Nephron (organoid): ENCODE results near the gene CD40.

ENCODE experiments used
- H3K27ac Mint-ChIP-seq, 3 experiments: 2 replicates each; pipeline ENCODE4 v1.8.0; 2020; ENCODE audit warnings: mixed read lengths in 3 of 3, mild to moderate bottlenecking in 2 of 3, moderate library complexity in 1 of 3
- H3K27me3 Mint-ChIP-seq: 2 replicates; pipeline ENCODE4 v1.8.0; 2021; ENCODE audit warnings: low read depth, mild to moderate bottlenecking, moderate library complexity, mixed read lengths
- H3K36me3 Mint-ChIP-seq: 2 replicates; pipeline ENCODE4 v1.8.0; 2020; ENCODE audit warnings: low read depth, mixed read lengths
- H3K4me1 Mint-ChIP-seq: 2 replicates; pipeline ENCODE4 v1.8.0; 2020; ENCODE audit warnings: mixed read lengths
- H3K4me3 Mint-ChIP-seq, 3 experiments: 2 replicates each; pipeline ENCODE4 v1.8.0; 2020; ENCODE audit warnings: mild to moderate bottlenecking in 3 of 3, mixed read lengths in 3 of 3, moderate library complexity in 2 of 3
- H3K9me3 Mint-ChIP-seq: 2 replicates; pipeline ENCODE4 v1.8.0; 2020; ENCODE audit warnings: mixed read lengths
- TF ChIP-seq, protein P1 (sequence below), 3 experiments: fragments of 200-600 bp; sonication (generic); IDR thresholded peaks; one replicate each; pipeline ENCODE4 v1.5.0; 2021; ENCODE audit warnings: antibody characterized with exemption in 3 of 3; ENCODE audit not compliant: unreplicated experiment in 3 of 3

Gene CD40

DNA sequence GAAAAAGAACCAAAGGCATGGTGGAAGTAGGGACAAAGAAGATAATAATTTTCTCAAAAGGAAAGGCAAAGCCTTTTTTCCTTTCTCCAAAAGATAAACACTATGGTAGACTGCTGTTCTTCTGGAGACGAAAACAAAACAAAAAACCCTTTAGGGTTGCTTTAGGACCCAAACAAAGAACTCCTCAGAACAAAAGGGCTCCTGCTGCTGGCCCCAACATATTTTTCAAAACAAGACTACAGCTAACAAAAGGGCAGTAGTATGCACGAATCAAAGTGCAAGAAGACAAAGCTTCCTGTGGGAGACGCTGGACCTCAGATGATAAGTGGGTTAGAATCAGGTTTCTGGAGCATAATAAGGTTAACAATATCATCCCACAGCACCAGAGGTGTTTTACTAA is 44.1 kb upstream of the CD40 start:
- peaks cover 46% of the 10 kb centered on the region for H3K36me3 Mint-ChIP-seq
- H3K27me3 Mint-ChIP-seq, result no peaks in the 10 kb centered on the region
- H3K9me3 Mint-ChIP-seq, result no peaks in the 10 kb centered on the region

DNA sequence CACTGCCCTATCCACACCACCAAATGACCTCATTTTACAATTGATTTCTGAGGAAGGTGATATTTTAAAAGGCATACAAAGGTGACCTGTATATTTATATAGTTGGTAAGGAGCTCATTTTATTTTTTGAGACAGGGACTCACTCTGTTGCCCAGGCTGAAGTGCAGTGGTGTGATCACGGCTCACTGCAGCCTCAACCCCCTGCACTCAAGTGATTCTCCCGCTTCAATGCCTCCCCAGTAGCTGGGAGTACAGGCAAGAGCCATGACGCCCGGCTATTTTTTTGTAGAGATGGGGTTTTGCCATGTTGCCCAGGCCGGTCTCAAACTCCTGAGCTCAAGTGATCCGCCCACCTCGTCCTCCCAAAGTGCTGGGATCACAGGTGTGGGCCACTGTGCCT is 41.3 kb upstream of the CD40 start:
- Mint-ChIP-seq H3K4me1 (peaks cover 12% of the 10 kb centered on the region), H3K4me3 (no peak overlapping the region), H3K27ac (no peak overlapping the region), H3K36me3 (peaks cover 42% of the 10 kb centered on the region), H3K27me3 (no peaks in the 10 kb centered on the region), H3K9me3 (no peaks in the 10 kb centered on the region)
- TF ChIP-seq, protein P1, sequence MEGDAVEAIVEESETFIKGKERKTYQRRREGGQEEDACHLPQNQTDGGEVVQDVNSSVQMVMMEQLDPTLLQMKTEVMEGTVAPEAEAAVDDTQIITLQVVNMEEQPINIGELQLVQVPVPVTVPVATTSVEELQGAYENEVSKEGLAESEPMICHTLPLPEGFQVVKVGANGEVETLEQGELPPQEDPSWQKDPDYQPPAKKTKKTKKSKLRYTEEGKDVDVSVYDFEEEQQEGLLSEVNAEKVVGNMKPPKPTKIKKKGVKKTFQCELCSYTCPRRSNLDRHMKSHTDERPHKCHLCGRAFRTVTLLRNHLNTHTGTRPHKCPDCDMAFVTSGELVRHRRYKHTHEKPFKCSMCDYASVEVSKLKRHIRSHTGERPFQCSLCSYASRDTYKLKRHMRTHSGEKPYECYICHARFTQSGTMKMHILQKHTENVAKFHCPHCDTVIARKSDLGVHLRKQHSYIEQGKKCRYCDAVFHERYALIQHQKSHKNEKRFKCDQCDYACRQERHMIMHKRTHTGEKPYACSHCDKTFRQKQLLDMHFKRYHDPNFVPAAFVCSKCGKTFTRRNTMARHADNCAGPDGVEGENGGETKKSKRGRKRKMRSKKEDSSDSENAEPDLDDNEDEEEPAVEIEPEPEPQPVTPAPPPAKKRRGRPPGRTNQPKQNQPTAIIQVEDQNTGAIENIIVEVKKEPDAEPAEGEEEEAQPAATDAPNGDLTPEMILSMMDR (IDR thresholded peaks at IDR 0.05; ENCODE audit: unreplicated experiment in 3 of 3), result no peak

More for the DNA sequence above, 44.1 kb upstream of the CD40 start:
- Mint-ChIP-seq H3K4me3 (no peak overlapping the region), H3K4me1 (peaks cover 8% of the 10 kb centered on the region), H3K27ac (no peak overlapping the region)
- TF ChIP-seq, protein P1 (IDR thresholded peaks at IDR 0.05; ENCODE audit: unreplicated experiment in 3 of 3), result no peak

GRCh38 chr20:46077642-46078305 is 40.3 kb upstream of the CD40 start:
- no peaks in the 10 kb centered on the region for H3K9me3 Mint-ChIP-seq
- TF ChIP-seq, protein P1 (IDR thresholded peaks at IDR 0.05; ENCODE audit: unreplicated experiment in 3 of 3), result no peak
- H3K27me3 Mint-ChIP-seq, result no peaks in the 10 kb centered on the region
- no peak overlapping the region for H3K27ac Mint-ChIP-seq
- peaks cover 18% of the 10 kb centered on the region for H3K4me1 Mint-ChIP-seq
- H3K4me3 Mint-ChIP-seq, result no peak overlapping the region
- peaks cover 42% of the 10 kb centered on the region for H3K36me3 Mint-ChIP-seq

DNA sequence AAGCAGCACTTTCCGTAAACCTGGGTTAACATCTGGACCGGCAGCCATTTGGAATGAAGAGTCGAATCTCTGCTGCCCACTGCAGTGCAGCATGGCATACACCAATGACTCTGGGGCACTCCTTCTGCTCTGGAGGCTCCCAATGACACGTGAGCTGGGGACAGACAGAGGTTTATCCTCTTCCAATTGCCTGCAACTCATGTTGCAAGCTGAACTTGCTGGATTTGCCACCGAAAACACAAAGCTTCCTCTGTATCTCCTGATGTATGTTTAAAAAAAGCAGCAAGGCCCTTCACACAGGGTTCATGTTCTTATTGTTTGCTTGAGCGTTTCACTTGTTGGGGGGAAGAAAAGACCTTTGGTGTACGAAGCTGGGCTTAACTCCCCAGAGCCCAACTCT is 39.2 kb upstream of the CD40 start:
- no peaks in the 10 kb centered on the region for H3K27me3 Mint-ChIP-seq
- TF ChIP-seq, protein P1 (IDR thresholded peaks at IDR 0.05; ENCODE audit: unreplicated experiment in 3 of 3), result no peak
- peaks cover 22% of the 10 kb centered on the region for H3K4me1 Mint-ChIP-seq
- no peak overlapping the region for H3K4me3 Mint-ChIP-seq
- H3K9me3 Mint-ChIP-seq, result no peaks in the 10 kb centered on the region
- peaks cover 35% of the 10 kb centered on the region for H3K36me3 Mint-ChIP-seq
- H3K27ac Mint-ChIP-seq, result no peak overlapping the region

DNA sequence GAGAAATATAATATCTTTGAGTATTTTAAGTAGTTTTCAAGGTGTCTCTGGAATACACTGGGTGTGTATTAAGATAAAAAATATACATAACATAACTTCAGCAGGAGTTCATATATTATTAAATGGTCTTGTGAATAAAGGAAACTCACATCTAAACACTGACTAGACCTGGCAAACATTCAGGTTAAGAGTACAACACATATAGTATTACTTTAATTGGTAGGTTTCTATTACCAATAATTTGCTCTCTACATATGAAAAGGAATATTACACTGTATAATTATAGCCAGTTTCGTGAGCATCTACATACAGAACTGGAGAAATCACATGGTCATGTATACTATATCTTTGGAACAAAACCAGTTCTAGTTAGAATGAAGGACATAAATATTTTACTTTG is 37.0 kb upstream of the CD40 start:
- Mint-ChIP-seq H3K36me3 (peaks cover 20% of the 10 kb centered on the region), H3K4me1 (peaks cover 35% of the 10 kb centered on the region), H3K27ac (no peak overlapping the region), H3K9me3 (no peaks in the 10 kb centered on the region), H3K4me3 (no peak overlapping the region), H3K27me3 (no peaks in the 10 kb centered on the region)
- TF ChIP-seq, protein P1 (IDR thresholded peaks at IDR 0.05; ENCODE audit: unreplicated experiment in 3 of 3), result no peak

- no peak overlapping the region for H3K27ac Mint-ChIP-seq
- no peak overlapping the region for H3K4me3 Mint-ChIP-seq
- peaks cover 14% of the 10 kb centered on the region for H3K36me3 Mint-ChIP-seq
- TF ChIP-seq, protein P1 (IDR thresholded peaks at IDR 0.05; ENCODE audit: unreplicated experiment in 3 of 3), result no peak
- H3K27me3 Mint-ChIP-seq, result no peaks in the 10 kb centered on the region
- no peaks in the 10 kb centered on the region for H3K9me3 Mint-ChIP-seq
- peaks cover 52% of the 10 kb centered on the region for H3K4me1 Mint-ChIP-seq
Observed at GRCh38 chr20:46083101-46083500, 35.0 kb upstream of the CD40 start.
